Erythroblast (primary cell): ENCODE measurements around the gene THRB.

ENCODE experiments used
- GATA1 ChIP-seq: IDR thresholded peaks from 2 replicates; pipeline ENCODE4 v1.6.1; 2011; ENCODE audit warnings: low read depth, mild to moderate bottlenecking, control low read depth, low read length, moderate library complexity
- POLR2A ChIP-seq: IDR thresholded peaks from 2 replicates; pipeline ENCODE4 v1.6.1; 2011; ENCODE audit warnings: mild to moderate bottlenecking, low read length

DNA sequence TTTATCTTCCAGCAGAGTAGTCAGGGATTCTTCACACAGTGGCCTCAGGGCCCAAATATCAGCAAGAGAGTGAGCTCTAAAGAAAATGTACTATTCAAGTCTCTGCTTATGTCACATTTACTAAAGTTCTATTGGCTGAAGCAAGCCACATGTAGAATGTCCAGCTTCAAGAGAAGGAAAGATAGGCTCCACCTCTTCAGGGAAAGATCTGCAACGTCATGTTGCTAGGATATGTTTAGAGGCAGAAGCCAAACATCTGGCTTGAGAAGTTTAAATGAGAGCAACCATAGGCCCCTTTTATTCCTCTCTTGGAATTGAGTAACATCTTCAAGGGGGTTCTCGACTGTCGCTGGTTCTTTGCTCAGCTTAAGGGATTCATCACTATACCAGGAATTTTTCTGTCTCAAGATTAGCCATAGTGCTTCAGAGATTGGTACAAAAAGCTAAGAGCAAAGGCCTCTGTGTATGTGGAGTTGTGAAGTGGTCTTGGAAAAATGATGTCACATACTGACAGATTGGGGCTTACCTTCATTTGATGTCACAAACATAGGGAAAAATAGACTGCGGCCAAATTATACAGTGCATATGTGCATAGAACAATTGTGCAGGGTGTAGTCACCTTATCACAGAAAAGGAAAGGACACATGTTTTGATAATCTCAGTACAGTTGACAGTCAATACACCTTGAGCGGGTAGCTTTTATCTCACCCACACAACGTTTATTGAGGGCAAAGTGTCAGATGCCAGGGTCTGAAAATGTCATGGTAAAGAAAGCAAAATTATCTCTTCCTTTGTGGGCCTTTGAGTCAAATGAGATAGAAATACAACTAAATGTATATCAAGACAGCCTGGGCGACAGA lies 11.3 kb upstream of the THRB start:
- TF ChIP-seq POLR2A (no peak), GATA1 (no peak)
